Stimulated activated naive B cell treated with anti-CD40 and anti-IgM and Interleukin-4, amounts not matched to agents 10 μg/mL and 1 μg/mL and 100 μg/mL, for 72 hours (primary cell): ENCODE measurements around the gene SPTSSA.
"Not testable (repeated sequence)": the region's sequence is repeated elsewhere in the genome, so short reads cannot be mapped to it uniquely, and the experiment has no call there.

Source experiments
- ATAC-seq, 2 donors: fragments of 150-1000 bp; cut with Tn5 transposase; replicated peaks; 2 replicates each; pipeline ENCODE4 v1.10.0; 2021; ENCODE audit warnings: moderate library complexity in 1 of 2
- DNase-seq: peaks from one replicate; pipeline ENCODE4 v3.0.0; 2021
- H3K27ac Mint-ChIP-seq: one replicate; pipeline ENCODE4 v1.8.0; 2022; ENCODE audit warnings: mild to moderate bottlenecking, mixed read lengths
- H3K27me3 Mint-ChIP-seq, 2 donors: one replicate each; pipeline ENCODE4 v1.8.0; 2022; ENCODE audit warnings: mixed read lengths in 2 of 2
- H3K36me3 Mint-ChIP-seq, 2 donors: one replicate each; pipeline ENCODE4 v1.8.0; 2022; ENCODE audit warnings: mixed read lengths in 2 of 2, mild to moderate bottlenecking in 1 of 2
- H3K4me1 Mint-ChIP-seq, 2 donors: one replicate each; pipeline ENCODE4 v1.8.0; 2022; ENCODE audit warnings: mixed read lengths in 2 of 2, mild to moderate bottlenecking in 1 of 2
- H3K4me3 Mint-ChIP-seq, 2 donors: one replicate each; pipeline ENCODE4 v1.8.0; 2022; ENCODE audit warnings: mild to moderate bottlenecking in 2 of 2, mixed read lengths in 2 of 2, moderate library complexity in 1 of 2
- H3K9me3 Mint-ChIP-seq, 2 donors: one replicate each; pipeline ENCODE4 v1.8.0; 2022; ENCODE audit warnings: mixed read lengths in 2 of 2, mild to moderate bottlenecking in 1 of 2

Gene SPTSSA

DNA sequence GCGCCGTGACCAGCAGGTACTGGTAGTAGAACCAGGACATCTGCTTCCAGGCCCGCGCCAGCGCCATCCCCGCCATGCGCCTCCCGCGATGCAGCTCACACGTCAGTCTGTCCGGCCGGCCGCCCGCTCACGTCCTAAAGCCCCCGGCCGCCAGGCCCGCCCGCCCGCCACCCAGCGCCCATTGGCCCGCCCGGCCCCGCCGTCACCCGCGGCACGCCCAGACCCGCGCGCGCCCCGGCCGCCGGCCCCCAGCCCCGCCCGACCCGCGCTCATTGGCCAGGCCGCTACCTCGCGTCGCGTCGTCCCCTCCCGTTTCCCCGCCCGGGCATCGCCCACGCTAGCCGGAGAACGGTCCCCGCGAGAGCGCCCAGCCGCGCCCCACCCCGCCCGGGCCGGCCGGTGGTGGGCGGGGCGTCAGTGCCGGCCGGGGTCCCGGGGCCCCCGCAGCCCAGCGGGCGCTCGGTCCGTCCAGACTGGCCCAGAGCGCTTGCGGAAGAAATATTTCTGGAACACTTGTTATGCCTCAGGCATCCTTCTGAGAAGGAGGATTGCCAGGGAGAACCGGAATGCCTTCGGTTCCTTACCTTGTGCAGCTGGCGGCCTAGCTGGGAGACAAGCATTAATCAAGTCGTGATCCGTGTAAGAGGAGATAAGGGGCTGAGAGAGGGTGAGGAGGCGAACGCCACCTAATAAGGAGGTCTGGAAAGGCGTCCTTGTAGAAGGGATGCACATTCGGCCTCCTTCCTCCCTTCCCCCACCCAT is at the start of gene SPTSSA:
Gene SPTSSA (minus strand): TSS at position 109 of the 762 bp plus-strand sequence. CDS start 33 bp downstream, at position 76.
- Mint-ChIP-seq H3K4me1 (peaks cover 9 to 17% of the 10 kb centered on the region in 2 donors), H3K36me3 (peaks cover 0 to 2% of the 10 kb centered on the region in 2 donors), H3K4me3 (peak within 1 kb of the TSS; percentile 84 to 90), H3K9me3 (no peaks in the 10 kb centered on the region), H3K27ac (peak within 1 kb of the TSS; percentile 95), H3K27me3 (no peaks in the 10 kb centered on the region)
- DNase-seq (peak; percentile 87), ATAC-seq (peak; percentile 95)

DNA sequence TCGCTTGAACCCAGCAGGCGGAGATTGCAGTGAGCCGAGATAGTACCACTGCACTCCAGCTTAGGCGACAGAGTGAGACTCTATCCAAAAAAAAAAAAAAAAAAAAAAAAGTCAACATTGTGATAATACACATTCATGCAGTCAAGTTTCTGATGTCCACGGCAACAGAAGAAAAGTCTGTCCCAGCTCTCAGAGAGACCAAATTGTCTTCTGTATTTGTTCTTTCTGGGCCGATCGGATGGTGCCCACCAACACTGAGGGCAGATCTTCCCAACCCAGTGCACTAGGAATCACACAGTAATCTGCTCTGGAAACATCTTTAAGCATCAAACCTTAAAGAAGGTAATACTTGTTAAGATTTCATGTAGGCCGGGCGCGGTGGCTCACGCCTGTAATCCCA is 45.8 kb upstream of the SPTSSA start:
- DNase-seq (no peak), ATAC-seq (no peak)
- Mint-ChIP-seq H3K9me3 (no peaks in the 10 kb centered on the region), H3K36me3 (peaks cover 0 to 1% of the 10 kb centered on the region in 2 donors), H3K4me1 (no peaks in the 10 kb centered on the region), H3K27me3 (no peaks in the 10 kb centered on the region), H3K4me3 (no peak overlapping the region), H3K27ac (no peak overlapping the region)

- Mint-ChIP-seq H3K36me3 (peaks cover 0 to 1% of the 10 kb centered on the region in 2 donors), H3K4me1 (no peaks in the 10 kb centered on the region), H3K27ac (no peak overlapping the region), H3K27me3 (no peaks in the 10 kb centered on the region), H3K4me3 (no peak overlapping the region), H3K9me3 (no peaks in the 10 kb centered on the region)
- ATAC-seq (no peak), DNase-seq (no peak)
Measured at GRCh38 chr14:34507459-34507858, 45.4 kb upstream of the SPTSSA start.

- not testable (repeated sequence) for DNase-seq, ATAC-seq, H3K27me3 Mint-ChIP-seq, H3K27ac Mint-ChIP-seq, H3K9me3 Mint-ChIP-seq, H3K36me3 Mint-ChIP-seq, H3K4me3 Mint-ChIP-seq, H3K4me1 Mint-ChIP-seq
Measured at GRCh38 chr14:34505124-34505491, 43.1 kb upstream of the SPTSSA start.

GRCh38 chr14:34504027-34504426 is 42.0 kb upstream of the SPTSSA start:
- DNase-seq, ATAC-seq, H3K9me3 Mint-ChIP-seq, H3K4me1 Mint-ChIP-seq, H3K27me3 Mint-ChIP-seq, H3K27ac Mint-ChIP-seq, H3K36me3 Mint-ChIP-seq, H3K4me3 Mint-ChIP-seq: not testable (repeated sequence)

DNA sequence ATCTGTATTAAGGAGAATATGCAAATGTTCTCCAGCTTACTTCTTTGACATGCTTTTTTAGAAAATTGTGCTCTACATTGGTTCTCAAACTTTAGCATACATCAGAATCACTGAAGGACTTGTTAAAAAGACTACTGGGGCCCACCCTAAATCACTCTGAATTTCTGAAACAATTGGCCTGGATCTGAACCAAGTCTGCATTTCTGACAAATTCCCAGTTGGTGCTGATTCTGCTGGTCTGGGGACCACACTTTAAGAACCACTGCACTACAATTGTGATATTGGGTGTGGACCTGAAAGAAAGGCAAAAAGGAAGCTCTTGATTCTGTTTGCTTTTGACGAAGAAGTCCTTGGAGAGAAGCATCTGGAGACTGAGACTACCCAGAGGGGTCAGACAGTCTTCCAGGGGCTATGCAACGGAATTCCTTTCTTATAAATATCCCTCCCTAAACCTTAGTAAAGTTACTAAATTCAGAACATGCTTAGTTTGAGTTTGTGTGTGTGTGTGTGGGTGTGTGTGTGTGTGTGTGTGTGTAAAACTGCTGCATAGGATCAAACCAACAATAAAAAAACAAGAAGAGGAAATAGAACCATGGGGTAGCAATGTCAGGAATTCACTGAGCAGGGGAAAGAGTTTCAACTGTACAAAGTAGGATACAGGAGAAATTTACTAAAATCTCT is 40.6 kb upstream of the SPTSSA start:
- Mint-ChIP-seq H3K4me1 (no peaks in the 10 kb centered on the region), H3K4me3 (no peak overlapping the region), H3K36me3 (no peaks in the 10 kb centered on the region), H3K9me3 (no peaks in the 10 kb centered on the region), H3K27ac (no peak overlapping the region), H3K27me3 (no peaks in the 10 kb centered on the region)
- ATAC-seq (no peak), DNase-seq (no peak)

DNA sequence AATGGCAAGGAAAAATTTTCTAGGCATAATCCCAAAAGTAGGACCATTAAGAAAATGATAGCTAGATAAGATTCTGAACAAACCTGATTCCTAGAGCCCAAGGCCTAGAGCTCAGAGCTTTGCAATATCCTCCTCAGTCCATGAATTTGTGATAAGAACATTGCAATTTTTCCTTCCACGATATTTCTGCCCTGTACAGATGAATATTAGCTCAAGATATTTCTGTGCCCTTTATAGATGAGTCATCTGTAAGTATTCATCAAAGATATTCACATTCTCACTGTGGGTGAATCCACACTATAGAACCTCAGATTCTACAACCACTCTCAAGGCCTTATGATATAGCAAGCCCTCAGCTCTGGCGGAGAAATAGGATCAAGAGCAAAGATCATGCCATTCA is 40.0 kb upstream of the SPTSSA start:
- no peak for ATAC-seq
- H3K36me3 Mint-ChIP-seq: no peaks in the 10 kb centered on the region

GRCh38 chr14:34501004-34501580 is 39.1 kb upstream of the SPTSSA start:
- H3K27me3 Mint-ChIP-seq: no peaks in the 10 kb centered on the region
- no peaks in the 10 kb centered on the region for H3K4me1 Mint-ChIP-seq
- H3K36me3 Mint-ChIP-seq: no peaks in the 10 kb centered on the region
- ATAC-seq (no peak), DNase-seq (no peak)
- no peak overlapping the region for H3K27ac Mint-ChIP-seq
- H3K4me3 Mint-ChIP-seq: no peak overlapping the region
- H3K9me3 Mint-ChIP-seq: no peaks in the 10 kb centered on the region

More for the DNA sequence above, 40.0 kb upstream of the SPTSSA start:
- no peaks in the 10 kb centered on the region for H3K9me3 Mint-ChIP-seq
- H3K27ac Mint-ChIP-seq: no peak overlapping the region
- no peaks in the 10 kb centered on the region for H3K4me1 Mint-ChIP-seq
- no peak for DNase-seq
- no peak overlapping the region for H3K4me3 Mint-ChIP-seq
- no peaks in the 10 kb centered on the region for H3K27me3 Mint-ChIP-seq

- Mint-ChIP-seq H3K4me3 (no peak overlapping the region), H3K27me3 (no peaks in the 10 kb centered on the region), H3K4me1 (no peaks in the 10 kb centered on the region), H3K9me3 (no peaks in the 10 kb centered on the region), H3K36me3 (no peaks in the 10 kb centered on the region), H3K27ac (no peak overlapping the region)
- DNase-seq: no peak
- peak; percentile 47 to 56 for ATAC-seq
Measured at GRCh38 chr14:34498684-34499412, 36.8 kb upstream of the SPTSSA start.

DNA sequence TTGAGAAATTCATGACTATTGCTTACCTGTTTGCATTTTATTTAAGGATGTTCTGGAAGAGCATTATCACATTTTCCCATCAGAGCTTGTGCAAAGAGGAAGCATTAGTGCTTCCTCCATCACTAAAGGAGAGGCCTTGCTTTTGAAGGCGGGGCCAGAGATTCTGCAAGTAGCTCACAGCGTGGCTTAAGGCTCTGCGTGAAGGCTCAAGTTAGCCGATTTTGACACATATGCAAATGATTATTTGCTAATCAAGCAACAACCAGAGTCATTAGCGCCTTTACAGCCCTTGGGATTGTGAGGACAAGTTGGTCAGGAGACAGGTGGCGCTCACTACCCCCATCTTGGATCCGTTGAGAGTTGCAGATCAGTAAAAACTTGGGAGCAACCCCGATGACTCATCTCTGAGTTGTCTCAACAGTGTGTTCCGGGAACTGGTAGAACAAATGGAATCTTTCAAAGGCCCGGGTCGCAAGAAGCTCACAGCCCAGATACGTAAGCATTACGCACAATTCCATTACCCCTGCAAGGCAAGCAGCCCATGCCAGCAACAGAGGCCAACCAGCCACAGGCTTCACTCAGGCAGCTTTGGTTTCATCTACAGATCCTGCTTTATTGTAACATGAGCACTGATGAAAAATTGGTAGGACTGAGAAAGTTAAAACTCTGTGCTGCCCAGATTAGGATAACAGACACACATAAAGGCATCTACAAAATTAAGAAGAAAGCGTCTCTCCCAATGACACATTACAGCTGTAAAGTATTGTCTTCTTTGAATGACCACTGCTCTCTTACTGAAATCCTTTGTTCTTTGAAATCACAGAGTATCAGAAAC is 34.9 kb upstream of the SPTSSA start:
- Mint-ChIP-seq H3K27ac (no peak overlapping the region), H3K4me1 (no peaks in the 10 kb centered on the region), H3K36me3 (no peaks in the 10 kb centered on the region), H3K9me3 (no peaks in the 10 kb centered on the region), H3K27me3 (no peaks in the 10 kb centered on the region), H3K4me3 (no peak overlapping the region)
- DNase-seq (no peak), ATAC-seq (no peak)

DNA sequence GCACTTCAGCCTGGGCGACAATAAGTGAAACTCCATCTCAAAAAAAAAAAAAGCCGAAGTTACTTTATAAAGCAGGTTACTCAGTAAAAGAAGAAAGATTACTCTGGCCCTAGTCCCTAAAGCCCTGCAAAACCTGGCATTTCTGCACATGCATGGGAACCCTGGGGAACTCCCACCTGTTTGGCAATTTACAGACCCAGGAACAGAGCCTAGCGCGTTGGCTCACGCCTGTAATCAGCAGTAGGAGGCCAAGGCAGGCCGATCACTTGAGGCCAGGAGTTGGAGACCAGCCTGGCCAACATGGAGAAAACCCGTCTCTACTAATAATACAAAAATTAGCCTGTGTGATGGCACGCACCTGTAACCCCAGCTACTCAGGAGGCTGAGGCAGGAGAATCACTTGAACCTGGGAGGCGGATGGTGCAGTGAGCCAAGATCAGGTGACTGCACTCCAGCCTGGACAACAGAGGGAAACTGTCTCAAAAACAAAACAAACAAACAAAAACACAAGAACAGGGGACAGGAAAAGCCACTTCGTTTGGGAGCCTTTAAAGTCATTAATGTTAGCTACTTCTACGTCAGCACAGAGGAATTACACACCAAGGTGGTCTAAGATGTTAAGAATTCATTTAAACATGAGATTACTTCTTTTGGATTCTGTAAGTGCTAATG is 34.1 kb upstream of the SPTSSA start:
- Mint-ChIP-seq H3K4me3 (no peak overlapping the region), H3K36me3 (no peaks in the 10 kb centered on the region), H3K9me3 (no peaks in the 10 kb centered on the region), H3K27ac (no peak overlapping the region), H3K27me3 (peaks cover 0 to 3% of the 10 kb centered on the region in 2 donors), H3K4me1 (no peaks in the 10 kb centered on the region)
- DNase-seq: no peak
- ATAC-seq: no peak

GRCh38 chr14:34489324-34489723 is 27.3 kb upstream of the SPTSSA start:
- H3K27ac Mint-ChIP-seq: no peak overlapping the region
- DNase-seq (no peak), ATAC-seq (no peak)
- H3K36me3 Mint-ChIP-seq: peaks cover 0 to 3% of the 10 kb centered on the region in 2 donors
- H3K4me3 Mint-ChIP-seq: no peak overlapping the region
- peaks cover 0 to 8% of the 10 kb centered on the region in 2 donors for H3K27me3 Mint-ChIP-seq
- no peaks in the 10 kb centered on the region for H3K4me1 Mint-ChIP-seq
- peaks cover 0 to 3% of the 10 kb centered on the region in 2 donors for H3K9me3 Mint-ChIP-seq

DNA sequence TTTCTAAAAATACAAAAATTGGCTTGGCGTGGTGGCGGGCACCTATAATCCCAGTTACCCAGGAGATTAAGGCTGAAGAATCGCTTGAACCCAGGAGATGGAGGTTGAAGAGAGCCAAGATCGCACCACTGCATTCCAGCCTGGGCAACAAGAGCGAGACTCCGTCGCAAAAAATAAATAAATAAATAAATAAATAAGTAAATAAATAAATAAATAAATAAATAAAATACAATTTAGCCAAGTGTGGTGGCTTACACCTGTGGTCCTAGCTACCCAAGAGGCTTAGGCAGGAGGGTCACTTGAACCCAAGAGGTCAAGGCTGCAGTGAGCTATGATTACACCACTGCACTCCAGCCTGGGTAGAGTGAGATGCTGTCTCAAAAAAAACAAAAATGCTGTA is 26.5 kb upstream of the SPTSSA start:
- Mint-ChIP-seq H3K36me3 (peaks cover 0 to 3% of the 10 kb centered on the region in 2 donors), H3K4me1 (no peaks in the 10 kb centered on the region), H3K9me3 (peaks cover 0 to 3% of the 10 kb centered on the region in 2 donors), H3K27ac (no peak overlapping the region), H3K27me3 (peaks cover 0 to 8% of the 10 kb centered on the region in 2 donors), H3K4me3 (no peak overlapping the region)
- no peak for ATAC-seq
- no peak for DNase-seq
